HG02938 (cell line): ENCODE data around the gene UBXN11.

Source experiments
- ATAC-seq: cut with Tn5 transposase; IDR thresholded peaks from one replicate; pipeline ENCODE4 v1.9.1; 2021; ENCODE audit warnings: mild to moderate bottlenecking, moderate library complexity; ENCODE audit not compliant: unreplicated experiment

Gene UBXN11

GRCh38 chr1:26306290-26307229 lies at the start of gene UBXN11:
Gene UBXN11, minus strand, starts transcription at chr1:26306636. Its CDS starts 3,753 bp downstream, at chr1:26302883.
- peak; percentile 98 for ATAC-seq

DNA sequence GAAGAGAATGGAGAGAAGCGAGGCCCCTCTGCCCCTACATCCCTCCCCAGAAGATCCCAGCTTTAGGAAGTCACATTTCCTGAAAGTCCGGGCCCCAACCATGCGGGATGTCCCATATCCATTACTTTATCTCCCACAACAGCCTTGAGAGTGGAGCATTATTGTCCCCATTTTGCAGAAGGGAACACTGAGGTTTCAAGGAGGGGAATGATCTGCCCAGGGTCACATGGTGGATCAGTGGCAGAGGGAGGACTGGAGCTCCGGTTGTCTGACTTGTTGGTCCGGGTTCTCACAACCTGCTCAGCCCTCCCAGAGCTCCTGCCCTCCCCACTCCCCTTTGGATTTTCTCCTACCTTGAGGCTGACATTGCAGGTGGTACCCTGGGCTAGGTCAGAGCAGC lies 49.7 kb upstream of the UBXN11 start:
- ATAC-seq: no peak

GRCh38 chr1:26354972-26355371 lies 48.5 kb upstream of the UBXN11 start:
- no peak for ATAC-seq

GRCh38 chr1:26353976-26354820 lies 47.8 kb upstream of the UBXN11 start, which contains the start of gene CRYBG2:
Gene CRYBG2, minus strand, starts transcription at chr1:26354130. Its CDS starts 7,473 bp downstream, at chr1:26346657.
- no peak for ATAC-seq

DNA sequence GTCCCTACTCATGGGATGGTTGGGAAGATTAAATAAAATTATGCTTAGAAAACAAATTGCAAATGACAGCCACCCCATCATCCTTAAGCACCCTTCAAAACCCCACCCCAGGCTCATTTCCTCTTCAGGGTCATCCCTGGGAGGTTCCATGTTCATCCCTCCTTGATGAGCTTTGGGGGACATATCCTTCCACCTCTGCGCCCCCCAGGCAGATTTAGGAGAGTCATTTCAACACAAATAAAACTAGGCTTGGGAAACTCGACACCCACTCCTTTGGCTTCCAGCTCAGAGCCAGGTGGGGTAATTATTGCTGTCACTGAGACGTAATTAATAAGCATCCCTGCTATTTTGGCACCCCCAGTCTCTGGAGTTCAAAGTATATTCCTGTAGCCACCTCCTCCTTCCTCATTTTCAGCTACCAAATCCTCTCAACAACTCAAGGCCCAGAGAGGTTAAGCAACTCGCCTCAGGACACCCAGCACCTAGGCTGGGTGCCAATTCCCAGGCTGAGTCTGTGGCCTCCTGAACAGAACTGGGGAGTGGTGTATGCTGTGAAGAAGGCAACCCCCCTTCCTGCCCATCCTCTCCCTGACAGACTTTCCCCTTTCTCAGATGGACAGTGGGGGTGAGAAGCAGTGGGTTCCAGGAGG lies 46.9 kb upstream of the UBXN11 start:
- no peak for ATAC-seq

DNA sequence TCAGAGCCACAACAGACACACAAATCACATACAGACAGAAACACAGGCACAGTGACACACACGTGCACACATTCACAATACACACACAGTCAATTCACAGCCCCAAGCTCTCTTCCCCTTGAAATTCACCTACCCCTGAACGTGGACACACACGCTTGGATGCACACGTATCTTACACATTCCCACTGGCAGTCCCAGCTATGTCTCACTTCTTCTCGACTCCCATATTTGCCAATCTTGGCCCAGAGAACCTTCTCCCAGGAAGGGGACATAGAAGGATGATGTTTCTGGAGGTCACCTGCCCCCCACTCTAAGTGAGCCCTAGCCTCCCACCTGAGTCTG lies 45.9 kb upstream of the UBXN11 start:
- ATAC-seq: no peak

GRCh38 chr1:26351590-26352337 lies 45.3 kb upstream of the UBXN11 start:
- no peak for ATAC-seq

GRCh38 chr1:26350701-26351589 lies 44.5 kb upstream of the UBXN11 start:
- no peak for ATAC-seq

DNA sequence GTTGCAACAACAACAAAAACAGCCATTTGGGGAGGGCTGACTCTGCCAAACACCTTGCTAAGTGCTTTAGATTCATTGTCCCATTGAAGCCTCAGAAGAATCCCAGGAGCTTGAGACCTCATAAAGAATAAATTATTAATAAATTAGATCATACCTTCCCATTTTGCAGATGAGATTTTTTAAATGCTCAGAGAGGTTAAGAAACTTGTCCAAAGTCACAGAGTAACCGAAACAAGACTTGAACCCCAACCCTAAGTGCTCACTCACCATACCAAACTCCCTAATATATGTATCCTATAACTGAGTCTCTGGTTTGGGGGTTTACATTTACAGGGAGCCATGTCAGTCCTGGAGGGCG lies 43.9 kb upstream of the UBXN11 start:
- ATAC-seq: no peak

GRCh38 chr1:26349877-26350244 lies 43.4 kb upstream of the UBXN11 start:
- no peak for ATAC-seq

DNA sequence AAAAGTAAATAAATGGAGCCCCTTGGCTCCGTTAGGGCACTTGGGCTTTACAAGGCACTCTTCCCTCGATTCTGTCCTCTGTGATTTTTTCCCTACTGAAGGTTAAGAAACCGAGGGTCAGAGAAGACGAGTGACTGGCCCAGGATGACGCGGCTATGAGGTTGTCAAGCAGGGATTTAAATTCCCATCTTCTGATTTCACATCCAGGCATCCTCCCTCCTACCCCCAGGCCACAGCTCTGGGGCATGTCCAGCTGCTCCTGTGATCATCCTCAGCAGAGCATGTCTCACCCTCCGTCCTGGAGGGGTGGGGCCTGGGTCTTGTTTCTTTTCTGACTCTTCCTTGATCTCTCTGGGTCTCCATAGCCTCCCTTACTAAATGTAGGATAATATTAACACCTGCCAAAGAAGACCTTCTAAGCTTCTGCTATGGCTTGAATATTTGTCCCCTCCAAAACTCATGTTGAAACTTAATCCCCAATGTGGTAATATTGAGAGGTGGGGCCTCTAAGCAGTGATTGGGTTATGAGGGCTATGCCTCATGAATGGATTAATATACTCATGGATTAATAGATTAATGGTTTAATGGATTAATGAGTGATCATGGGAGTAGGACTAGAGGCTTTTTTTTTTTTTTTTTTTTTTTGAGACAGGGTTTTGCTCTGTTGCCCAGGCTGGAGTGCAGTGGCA lies 42.9 kb upstream of the UBXN11 start:
- ATAC-seq: no peak

GRCh38 chr1:26346274-26347033 lies 40.0 kb upstream of the UBXN11 start:
- no peak for ATAC-seq

GRCh38 chr1:26345718-26346117 lies 39.3 kb upstream of the UBXN11 start:
- ATAC-seq: no peak

GRCh38 chr1:26344147-26344920 lies 37.9 kb upstream of the UBXN11 start:
- no peak for ATAC-seq

DNA sequence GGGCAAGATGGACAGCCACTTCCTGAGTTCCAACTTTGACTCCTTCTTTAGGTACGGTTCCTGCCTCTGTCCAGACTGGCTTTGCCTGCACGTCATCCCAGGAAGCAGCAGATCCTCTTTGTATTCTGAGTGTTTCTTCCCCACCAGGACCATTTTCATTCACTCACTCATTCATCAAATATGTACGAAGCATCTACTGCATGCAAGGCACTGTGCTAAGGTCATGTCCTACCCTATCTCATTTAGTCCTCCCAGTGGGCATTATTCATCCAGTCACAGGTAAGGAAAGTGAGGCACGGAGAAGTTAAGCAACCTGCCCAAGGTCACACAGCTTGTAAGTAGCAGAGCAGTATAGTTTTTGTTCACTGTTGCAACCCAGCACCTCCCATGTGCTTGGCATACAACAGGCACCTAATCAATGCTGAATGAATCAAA lies 33.6 kb upstream of the UBXN11 start:
- ATAC-seq: no peak

GRCh38 chr1:26338670-26339069 lies 32.2 kb upstream of the UBXN11 start:
- ATAC-seq: no peak

- no peak for ATAC-seq
Measured at GRCh38 chr1:26337625-26338024, 31.2 kb upstream of the UBXN11 start.

DNA sequence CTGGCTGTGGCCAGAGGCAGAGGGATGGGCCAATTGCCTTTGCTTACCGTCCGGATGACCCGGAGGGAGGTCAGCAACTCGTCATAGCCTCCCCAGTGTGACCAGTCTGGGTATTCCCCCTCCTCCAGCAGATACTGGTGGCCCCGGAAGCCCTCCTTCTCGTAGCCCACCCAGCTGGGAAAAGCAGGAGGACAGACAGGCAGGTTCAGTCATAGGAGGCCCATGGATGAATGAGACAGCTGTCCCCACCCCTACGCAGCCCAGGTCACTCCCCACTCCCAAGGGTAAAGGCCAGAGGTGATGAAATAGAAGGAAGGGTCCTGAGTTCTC lies 30.7 kb upstream of the UBXN11 start:
- no peak for ATAC-seq
